Gastroesophageal sphincter (tissue), 4 donors: ENCODE measurements around the gene DENND1C. TPM values are rescaled to one million over a fixed set of nuclear protein-coding genes. Genes with fewer than 3 reads are reported as not detected.
"Not testable (repeated sequence)": the region's sequence is repeated elsewhere in the genome, so short reads cannot be mapped to it uniquely, and the experiment has no call there.

ENCODE experiments used
- ATAC-seq: fragments of 150-250 bp; one replicate; pipeline ENCODE4 v1.9.1; 2016; ENCODE audit warnings: mild to moderate bottlenecking, moderate library complexity
- H3K27ac ChIP-seq, 4 donors: fragments of 200-600 bp; sonication (generic) in 3 of 4; 1 replicate in 3 of 4; 2 replicates in 1 of 4; pipeline ENCODE4 v1.5.1; 2016 to 2019
- H3K27me3 ChIP-seq: fragments of 200-600 bp; sonication (generic); one replicate; pipeline ENCODE4 v1.5.1; 2019
- H3K36me3 ChIP-seq, 2 donors: fragments of 200-600 bp; sonication (generic); one replicate each; pipeline ENCODE4 v1.5.1; 2019; ENCODE audit warnings: control low read depth in 1 of 2
- H3K4me1 ChIP-seq, 3 donors: fragments of 200-600 bp; sonication (generic); 1 replicate in 2 of 3; 2 replicates in 1 of 3; pipeline ENCODE4 v1.5.1; 2016 to 2019; ENCODE audit warnings: control low read depth in 2 of 3
- H3K4me3 ChIP-seq, 2 donors: fragments of 200-600 bp; sonication (generic); one replicate each; pipeline ENCODE4 v1.5.1; 2019; ENCODE audit warnings: mild to moderate bottlenecking in 1 of 2, moderate library complexity in 1 of 2
- H3K9me3 ChIP-seq, 3 donors: fragments of 200-600 bp; sonication (generic); one replicate each; pipeline ENCODE4 v1.5.1; 2017 to 2019; ENCODE audit warnings: control low read depth in 2 of 3
- CTCF ChIP-seq, 4 experiments: fragments of 200-600 bp in 2 of 4; fragments of 450-650 bp in 2 of 4; sonication (generic) in 1 of 4; IDR thresholded peaks; one replicate each; pipeline ENCODE4 v1.5.1; 2017 to 2019; ENCODE audit warnings: antibody characterized with exemption in 4 of 4, mild to moderate bottlenecking in 2 of 4, moderate library complexity in 2 of 4
- EP300 ChIP-seq: sonication (generic); formaldehyde crosslinking; IDR thresholded peaks from one replicate; pipeline ENCODE4 v1.6.1; 2017; ENCODE audit warnings: antibody characterized with exemption, mild to moderate bottlenecking
- POLR2A ChIP-seq, 2 donors: fragments of 450-650 bp; IDR thresholded peaks; one replicate each; pipeline ENCODE4 v1.6.1; 2017; ENCODE audit warnings: antibody characterized with exemption in 2 of 2, mild to moderate bottlenecking in 2 of 2, moderate library complexity in 1 of 2
- POLR2AphosphoS5 ChIP-seq: sonication (generic); formaldehyde crosslinking; IDR thresholded peaks from one replicate; pipeline ENCODE4 v1.6.1; 2017; ENCODE audit warnings: antibody characterized with exemption
- WGBS, 2 donors: methylation state at CpG; one replicate each; pipeline ENCODE4 v1.1.5; 2018; ENCODE audit warnings: low coverage in 1 of 2; 5-methylcytosine and 5-hydroxymethylcytosine counted together
- total RNA-seq, 4 donors: library from RNA; depleted of rRNA; stranded (reverse); fragments of >200 nt; gene quantifications; one replicate each; pipeline ENCODE4 v1.1.0, GENCODE V29; 2016

Gene DENND1C
- total RNA-seq, 4 donors from 2014 or later = 0.57 to 6.1 (median 1.5) TPM

DNA sequence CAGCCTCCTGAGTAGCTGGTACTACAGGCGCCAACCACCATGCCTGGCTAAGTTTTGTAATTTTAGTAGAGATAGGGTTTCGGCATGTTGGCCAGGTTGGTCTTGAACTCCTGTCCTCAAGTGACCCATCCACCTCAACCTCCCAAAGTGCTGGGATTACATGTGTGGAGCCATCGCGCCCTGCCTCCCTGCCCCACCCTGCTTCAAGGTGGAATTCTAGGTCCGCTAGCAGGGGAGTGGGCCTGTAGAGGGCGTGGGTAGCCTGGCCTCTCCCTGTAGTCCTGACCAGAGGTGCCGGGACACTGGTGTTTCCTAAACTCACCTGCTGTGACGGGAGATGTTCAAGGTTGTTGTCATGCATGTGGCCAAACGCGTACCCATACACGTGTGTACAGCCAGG lies 48.4 kb downstream of the DENND1C start:
- no peaks in the 10 kb centered on the region for H3K27me3 ChIP-seq
- peaks cover 0 to 24% of the 10 kb centered on the region in 2 donors for H3K36me3 ChIP-seq
- H3K9me3 ChIP-seq = no peaks in the 10 kb centered on the region
- H3K27ac ChIP-seq = no peak overlapping the region
- WGBS, 2 donors = 70 to 100% methylated on average over 1 to 2 of the region's 11 CpGs
- H3K4me1 ChIP-seq = no peaks in the 10 kb centered on the region
- no peak for ATAC-seq
- H3K4me3 ChIP-seq = no peak overlapping the region
- no peak for TF ChIP-seq CTCF (IDR thresholded peaks at IDR 0.05)

DNA sequence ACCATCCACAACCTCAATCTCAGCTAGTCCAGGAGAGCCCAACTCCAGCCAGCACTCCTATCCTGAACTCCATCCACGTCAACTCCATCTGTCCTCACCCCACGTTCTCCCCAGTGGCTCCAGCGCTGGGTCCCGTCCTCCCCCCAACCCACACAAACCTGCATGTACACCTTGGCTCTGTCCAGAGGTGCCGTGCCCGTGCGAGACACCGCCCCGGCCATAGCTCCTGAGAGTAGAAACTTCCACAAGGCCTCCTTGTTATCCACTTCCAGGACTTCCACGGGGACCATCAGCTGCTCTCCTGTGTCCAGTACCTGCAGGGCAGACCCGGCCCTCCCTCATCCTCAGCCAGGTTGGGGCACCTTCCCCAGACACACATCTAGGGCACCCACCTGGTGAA lies 49.7 kb downstream of the DENND1C start:
- ATAC-seq = no peak

DNA sequence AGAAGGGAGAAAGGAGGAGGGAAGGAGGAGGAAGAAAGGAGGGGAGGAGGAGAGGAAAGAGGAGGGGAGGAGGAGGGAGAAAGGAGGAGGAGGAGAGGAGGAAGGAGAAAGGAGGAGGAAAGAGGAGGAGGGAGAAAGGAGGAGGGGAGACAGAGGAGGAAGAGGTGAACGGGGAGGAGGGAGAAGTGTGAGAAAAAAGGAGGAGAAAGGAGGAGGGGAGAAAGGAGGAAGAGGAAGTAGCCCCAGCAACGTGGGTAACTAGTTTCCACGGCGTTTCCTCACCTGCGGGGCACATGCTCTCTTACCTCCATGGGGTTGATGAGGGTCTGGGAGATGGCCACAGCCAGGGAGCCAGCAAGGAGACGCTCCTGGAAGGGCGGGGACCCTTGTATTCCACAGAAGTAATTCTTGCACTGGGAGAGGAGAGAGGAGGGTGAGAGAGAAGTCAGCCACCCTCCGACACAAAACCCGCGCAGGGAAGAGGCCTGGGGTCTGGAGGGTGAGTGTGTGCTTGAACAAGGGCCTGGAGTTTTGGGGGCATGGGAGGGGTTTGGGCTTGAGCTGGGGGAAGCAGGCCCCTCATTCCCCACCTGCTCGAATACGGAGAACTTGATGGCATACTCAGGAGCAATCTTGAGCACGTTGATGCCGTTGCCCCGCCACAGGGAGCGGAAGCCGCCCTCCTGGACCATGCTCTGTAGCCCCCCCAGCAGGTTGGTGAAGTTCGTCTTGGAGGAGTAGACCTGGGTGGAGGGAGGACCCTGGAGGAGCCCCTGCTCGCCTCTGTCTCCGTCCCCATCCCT lies 52.0 kb downstream of the DENND1C start:
- 20 to 41% methylated on average over 4 to 7 of the region's 20 CpGs for WGBS, 2 donors
- Histone ChIP-seq H3K4me3 (no peak overlapping the region), H3K4me1 (peaks cover 0 to 7% (median 0%) of the 10 kb centered on the region in 3 donors), H3K27ac (no peak overlapping the region), H3K36me3 (peaks cover 0 to 5% of the 10 kb centered on the region in 2 donors), H3K9me3 (no peaks in the 10 kb centered on the region), H3K27me3 (no peaks in the 10 kb centered on the region)
- ATAC-seq = no peak
- TF ChIP-seq POLR2AphosphoS5 = no peak
- TF ChIP-seq CTCF (IDR thresholded peaks at IDR 0.05) = no peak
- no peak for TF ChIP-seq EP300
- no peak for TF ChIP-seq POLR2A (IDR thresholded peaks at IDR 0.05)

More for the DNA sequence above, 49.7 kb downstream of the DENND1C start:
- Histone ChIP-seq H3K27me3 (no peaks in the 10 kb centered on the region), H3K9me3 (no peaks in the 10 kb centered on the region), H3K4me1 (no peaks in the 10 kb centered on the region), H3K4me3 (no peak overlapping the region), H3K36me3 (peaks cover 0 to 21% of the 10 kb centered on the region in 2 donors), H3K27ac (no peak overlapping the region)
- TF ChIP-seq CTCF (IDR thresholded peaks at IDR 0.05) (no peak), EP300 (no peak), POLR2A (IDR thresholded peaks at IDR 0.05) (no peak), POLR2AphosphoS5 (no peak)
- WGBS, 2 donors = 83 to 86% methylated on average over 6 to 7 of the region's 11 CpGs

DNA sequence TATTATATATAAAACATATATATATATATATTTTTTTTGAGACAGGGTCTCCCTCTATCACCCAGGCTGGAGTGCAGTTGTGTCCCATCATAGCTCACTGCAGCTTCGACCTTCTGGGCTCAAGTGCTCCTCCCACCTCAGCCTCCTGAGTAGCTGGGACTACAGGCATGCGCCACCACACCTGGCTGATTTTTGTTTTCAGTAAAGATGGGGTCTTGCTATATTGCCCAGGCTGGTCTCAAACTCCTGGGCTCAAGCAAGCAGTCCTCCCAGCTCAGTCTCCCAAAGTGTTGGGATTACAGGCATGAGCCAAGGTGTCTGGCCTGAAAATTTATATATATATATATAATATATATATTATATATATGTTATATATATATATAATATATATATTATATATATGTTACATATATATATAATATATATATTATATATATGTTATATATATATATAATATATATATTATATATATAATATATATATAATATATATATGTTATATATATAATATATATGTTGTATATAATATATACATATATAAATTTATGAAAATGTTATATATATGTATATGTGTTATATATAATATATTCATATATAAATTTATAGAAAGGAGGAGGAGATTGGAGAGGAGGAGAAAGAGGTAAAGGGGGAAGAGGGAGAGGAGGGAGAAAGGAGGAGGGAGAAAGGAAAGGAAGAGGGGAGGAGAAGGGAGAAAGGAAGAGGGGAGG lies 52.7 kb downstream of the DENND1C start:
- ATAC-seq, H3K4me1 ChIP-seq, H3K27ac ChIP-seq, H3K4me3 ChIP-seq, H3K9me3 ChIP-seq, H3K27me3 ChIP-seq, H3K36me3 ChIP-seq: not testable (repeated sequence)
- WGBS, 2 donors = 79 to 80% methylated on average over 2 of the region's 2 CpGs

GRCh38 chr19:6427131-6427530 lies 54.5 kb downstream of the DENND1C start:
- no peak for TF ChIP-seq POLR2A (IDR thresholded peaks at IDR 0.05)
- no peak for TF ChIP-seq EP300
- TF ChIP-seq CTCF (IDR thresholded peaks at IDR 0.05) = no peak
- no peak for TF ChIP-seq POLR2AphosphoS5
- H3K4me1 ChIP-seq = peaks cover 0 to 27% (median 12%) of the 10 kb centered on the region in 3 donors
- no peak for ATAC-seq
- peaks cover 0 to under 1% of the 10 kb centered on the region in 2 donors for H3K36me3 ChIP-seq
- H3K27me3 ChIP-seq = no peaks in the 10 kb centered on the region
- H3K9me3 ChIP-seq = no peaks in the 10 kb centered on the region
- no peak overlapping the region for H3K27ac ChIP-seq
- 95% methylated on average over 4 of the region's 18 CpGs; no CpG with 5 or more reads in 1 of the 2 donors for WGBS, 2 donors
- H3K4me3 ChIP-seq = no peak overlapping the region
